ENCODE results near the gene ST6GALNAC3. TPM values are rescaled to one million over a fixed set of nuclear protein-coding genes. Genes with fewer than 3 reads are reported as not detected.

ST6GALNAC3 gene
- total RNA-seq, 1 donor from 2014 or later = 46.8 TPM

- Mint-ChIP-seq H3K27ac (ENCODE audit: unreplicated experiment) (no peak overlapping the region), H3K9me3 (ENCODE audit: unreplicated experiment) (no peaks in the 10 kb centered on the region), H3K4me1 (ENCODE audit: unreplicated experiment) (no peaks in the 10 kb centered on the region), H3K4me3 (ENCODE audit: unreplicated experiment) (no peak overlapping the region), H3K36me3 (ENCODE audit: low read depth, unreplicated experiment) (no peaks in the 10 kb centered on the region), H3K27me3 (ENCODE audit: unreplicated experiment) (peaks cover 1% of the 10 kb centered on the region)
- TF ChIP-seq CTCF (IDR thresholded peaks at IDR 0.05; ENCODE audit: unreplicated experiment) = no peak
- DNase-seq (ENCODE audit: low spot score) = no peak
Observed at GRCh38 chr1:76419603-76420002, 345.1 kb downstream of the ST6GALNAC3 start.

- no peaks in the 10 kb centered on the region for H3K36me3 Mint-ChIP-seq (ENCODE audit: low read depth, unreplicated experiment)
- TF ChIP-seq CTCF (IDR thresholded peaks at IDR 0.05; ENCODE audit: unreplicated experiment) = no peak
- no peaks in the 10 kb centered on the region for H3K9me3 Mint-ChIP-seq (ENCODE audit: unreplicated experiment)
- no peaks in the 10 kb centered on the region for H3K27me3 Mint-ChIP-seq (ENCODE audit: unreplicated experiment)
- no peak overlapping the region for H3K27ac Mint-ChIP-seq (ENCODE audit: unreplicated experiment)
- DNase-seq (ENCODE audit: low spot score) = no peak
- no peak overlapping the region for H3K4me3 Mint-ChIP-seq (ENCODE audit: unreplicated experiment)
- no peaks in the 10 kb centered on the region for H3K4me1 Mint-ChIP-seq (ENCODE audit: unreplicated experiment)
Observed at GRCh38 chr1:76425201-76426145, 350.9 kb downstream of the ST6GALNAC3 start.

- Mint-ChIP-seq H3K4me3 (ENCODE audit: unreplicated experiment) (no peak overlapping the region), H3K4me1 (ENCODE audit: unreplicated experiment) (no peaks in the 10 kb centered on the region), H3K9me3 (ENCODE audit: unreplicated experiment) (no peaks in the 10 kb centered on the region), H3K27me3 (ENCODE audit: unreplicated experiment) (no peaks in the 10 kb centered on the region), H3K36me3 (ENCODE audit: low read depth, unreplicated experiment) (no peaks in the 10 kb centered on the region), H3K27ac (ENCODE audit: unreplicated experiment) (no peak overlapping the region)
- no peak for DNase-seq (ENCODE audit: low spot score)
- TF ChIP-seq CTCF (IDR thresholded peaks at IDR 0.05; ENCODE audit: unreplicated experiment) = no peak
Observed at GRCh38 chr1:76426606-76427005, 352.1 kb downstream of the ST6GALNAC3 start.

- Mint-ChIP-seq H3K27ac (ENCODE audit: unreplicated experiment) (no peak overlapping the region), H3K4me3 (ENCODE audit: unreplicated experiment) (no peak overlapping the region), H3K27me3 (ENCODE audit: unreplicated experiment) (no peaks in the 10 kb centered on the region), H3K9me3 (ENCODE audit: unreplicated experiment) (no peaks in the 10 kb centered on the region), H3K4me1 (ENCODE audit: unreplicated experiment) (no peaks in the 10 kb centered on the region), H3K36me3 (ENCODE audit: low read depth, unreplicated experiment) (no peaks in the 10 kb centered on the region)
- no peak for DNase-seq (ENCODE audit: low spot score)
- TF ChIP-seq CTCF (IDR thresholded peaks at IDR 0.05; ENCODE audit: unreplicated experiment) = no peak
Observed at GRCh38 chr1:76428028-76428427, 353.5 kb downstream of the ST6GALNAC3 start.

GRCh38 chr1:76430531-76430930 is 356.0 kb downstream of the ST6GALNAC3 start:
- Mint-ChIP-seq H3K4me3 (ENCODE audit: unreplicated experiment) (no peak overlapping the region), H3K4me1 (ENCODE audit: unreplicated experiment) (no peaks in the 10 kb centered on the region), H3K36me3 (ENCODE audit: low read depth, unreplicated experiment) (no peaks in the 10 kb centered on the region), H3K27me3 (ENCODE audit: unreplicated experiment) (no peaks in the 10 kb centered on the region), H3K9me3 (ENCODE audit: unreplicated experiment) (no peaks in the 10 kb centered on the region), H3K27ac (ENCODE audit: unreplicated experiment) (no peak overlapping the region)
- DNase-seq (ENCODE audit: low spot score) = no peak
- TF ChIP-seq CTCF (IDR thresholded peaks at IDR 0.05; ENCODE audit: unreplicated experiment) = no peak
